K562 (cell line): ENCODE results near the gene DLGAP1. TPM values are rescaled to one million over a fixed set of nuclear protein-coding genes. Genes with fewer than 3 reads are reported as not detected.

Experiments used
- ATAC-seq: fragments of 200-7000 bp; cut with Tn5 transposase; 3 replicates; pipeline ENCODE4 v1.9.1; 2020; ENCODE audit warnings: moderate library complexity
- BruUV-seq: library from RNA; stranded (reverse); fragments of 400-500 nt; replicated peaks from 2 replicates; lab custom pipeline; 2021; lab: Mats Ljungman, UMichigan
- CTCF ChIA-PET: fragments of 300-600 bp; formaldehyde crosslinking; extraction: SDS; loops from one replicate; lab custom pipeline; 2021; ENCODE audit warnings: low intra/inter-chr PET ratio; lab: Yijun Ruan, JAX
- POLR2A ChIA-PET: fragments of 300-600, 350-650 bp; sonication (Branson Sonifier 250); formaldehyde crosslinking; extraction: SDS; loops from one replicate; lab custom pipeline; 2021; ENCODE audit warnings: antibody characterized with exemption, inconsistent platforms; lab: Yijun Ruan, JAX
- DNase-seq, 4 experiments: peaks; one replicate each; pipeline versions ENCODE4 v3.0.0 to v3.0.0-alpha.2; 2011 to 2018; ENCODE audit warnings: low spot score in 3 of 4, mixed read lengths in 3 of 4; ENCODE audit errors: extremely low read depth in 1 of 4
- FAIRE-seq: peaks from 2 replicates; lab custom pipeline; 2011; peaks lifted over from hg19 to GRCh38; lab: Jason Lieb, UNC
- H2AFZ ChIP-seq: 2 replicates; pipeline ENCODE4 v1.6.0; 2011; ENCODE audit warnings: low read depth, low read length, control low read depth, inconsistent platforms
- H3K27ac ChIP-seq: fragments of 200-600 bp; 3 replicates; pipeline ENCODE4 v1.8.0; 2011; ENCODE audit warnings: low read depth, mild to moderate bottlenecking, control low read depth, inconsistent platforms, low read length, moderate library complexity, mixed read lengths; ENCODE audit errors: extremely low read depth
- H3K27me3 ChIP-seq, 2 experiments: fragments of 300-600 bp in 1 of 2; 2 replicates in 1 of 2; 3 replicates in 1 of 2; pipeline versions ENCODE4 v1.6.0 to v1.8.0; 2011; ENCODE audit warnings: inconsistent platforms in 2 of 2, low read length in 2 of 2, mild to moderate bottlenecking in 1 of 2, mixed read lengths in 1 of 2, moderate library complexity in 1 of 2; ENCODE audit not compliant: control insufficient read depth in 2 of 2, insufficient read depth in 2 of 2
- H3K36me3 ChIP-seq: fragments of 300-600 bp; 3 replicates; pipeline ENCODE4 v1.8.0; 2011; ENCODE audit warnings: mild to moderate bottlenecking, low read length, inconsistent platforms; ENCODE audit not compliant: control insufficient read depth, insufficient read depth
- H3K4me1 ChIP-seq, 2 experiments: fragments of 200-600 bp in 1 of 2; replicated peaks in 1 of 2; 2 replicates in 1 of 2; 3 replicates in 1 of 2; pipeline versions ENCODE4 v1.5.1 to v1.8.0; 2011; ENCODE audit warnings: inconsistent platforms in 2 of 2, low read length in 2 of 2, mild to moderate bottlenecking in 1 of 2, mixed read lengths in 1 of 2, moderate library complexity in 1 of 2; ENCODE audit not compliant: control insufficient read depth in 2 of 2, insufficient read depth in 2 of 2
- H3K4me2 ChIP-seq: 2 replicates; pipeline ENCODE4 v1.6.1; 2011; ENCODE audit warnings: low read length, control low read depth, inconsistent platforms, mixed read lengths; ENCODE audit not compliant: insufficient read depth
- H3K4me3 ChIP-seq: fragments of 200-600 bp; sonication (generic), shearing (Covaris generic); 2 replicates; pipeline ENCODE4 v1.5.1; 2016; ENCODE audit warnings: control low read depth, inconsistent platforms
- H3K79me2 ChIP-seq: fragments of 200-600 bp; 3 replicates; pipeline ENCODE4 v1.8.0; 2011; ENCODE audit warnings: low read length, inconsistent platforms; ENCODE audit not compliant: control insufficient read depth, insufficient read depth
- H3K9ac ChIP-seq, 2 experiments: 2 replicates each; pipeline versions ENCODE4 v1.6.0 to v1.6.1; 2011; ENCODE audit warnings: low read depth in 2 of 2, low read length in 2 of 2, control low read depth in 1 of 2, inconsistent platforms in 1 of 2, mild to moderate bottlenecking in 1 of 2, mixed read lengths in 1 of 2; ENCODE audit not compliant: insufficient read depth in 1 of 2
- H3K9me1 ChIP-seq: one replicate; pipeline ENCODE4 v1.6.0; 2011; ENCODE audit warnings: inconsistent platforms, mild to moderate bottlenecking, low read length, moderate library complexity; ENCODE audit not compliant: control insufficient read depth, insufficient read depth
- H3K9me3 ChIP-seq: replicated peaks from 2 replicates; pipeline ENCODE4 v1.5.1; 2011; ENCODE audit warnings: low read depth, low read length, inconsistent platforms; ENCODE audit not compliant: control insufficient read depth, insufficient read depth
- H4K20me1 ChIP-seq: replicated peaks from 2 replicates; pipeline ENCODE4 v1.6.1; 2011; ENCODE audit warnings: low read length, inconsistent platforms, mixed read lengths; ENCODE audit not compliant: control insufficient read depth, insufficient read depth
- FOXP4 ChIP-seq: sonication (generic); formaldehyde crosslinking; IDR thresholded peaks from 2 replicates; pipeline ENCODE4 v1.8.0; 2022; ENCODE audit warnings: mild to moderate bottlenecking, missing genetic modification reagents, borderline replicate concordance
- ZNF174 ChIP-seq: fragments of 250-450 bp; sonication (Bioruptor Pico); IDR thresholded peaks from 2 replicates; pipeline ENCODE4 v1.4.0; 2020; ENCODE audit warnings: mild to moderate bottlenecking
- WGBS: fragments of 100-300 bp; shearing (Covaris generic); methylation state at CpG from one replicate; pipeline ENCODE4 v1.1.6; 2016; ENCODE audit warnings: low coverage, mixed read lengths; ENCODE audit not compliant: insufficient coverage; ENCODE audit errors: missing lambda C conversion rate; 5-methylcytosine and 5-hydroxymethylcytosine counted together
- in situ Hi-C: fragments of 300-500 bp; cut with MboI; formaldehyde crosslinking; loops from 4 replicates; pipeline ENCODE4 v1.15.0; 2018; ENCODE audit warnings: inconsistent platforms, mixed read lengths
- intact Hi-C: fragments of 100-400 bp; cut with micrococcal nuclease; formaldehyde crosslinking; loops from 2 replicates; pipeline ENCODE4 v1.14.2; 2022
- polyA plus RNA-seq, 8 experiments: library from polyadenylated mRNA; depleted of rRNA in 4 of 8; stranded (reverse) in 5 of 8; unstranded in 3 of 8; fragments of >200 nt; fragmentation: Nextera tagmentation in 2 of 8; fragmentation: Illumina TruSeq in 1 of 8; extraction: Ambion mirVana in 2 of 8; extraction: Trizol in 1 of 8; gene quantifications; 2 replicates each; pipeline versions ENCODE4 v1.2.1 to v1.2.3, GENCODE V29; 2011 to 2014; ENCODE audit warnings: inconsistent platforms in 1 of 8, missing spikeins in 1 of 8
- total RNA-seq, 7 experiments: library from RNA; depleted of rRNA in 6 of 7; stranded (reverse); fragments of >200 nt in 6 of 7; fragmentation: Illumina TruSeq in 2 of 7; extraction: Trizol in 2 of 7; gene quantifications; 2 replicates each; pipeline versions ENCODE4 v1.2.1 to v1.2.3, GENCODE V29; 2011 to 2021; ENCODE audit warnings: low replicate concordance in 1 of 7
- TF ChIP-seq, protein P1 (sequence below), 3 experiments: IDR thresholded peaks in 2 of 3; conservative IDR thresholded peaks in 1 of 3; 2 replicates each; pipeline ENCODE4 v1.5.1; 2011 to 2012; ENCODE audit warnings: low read length in 3 of 3, mild to moderate bottlenecking in 3 of 3, control low read depth in 2 of 3, improper control_type of control experiment in 1 of 3, inconsistent platforms in 1 of 3, low read depth in 1 of 3, mixed read lengths in 1 of 3, moderate library complexity in 1 of 3; ENCODE audit not compliant: insufficient read depth in 2 of 3

Gene DLGAP1
- total and polyA plus RNA-seq, 9 of the 15 experiments (the other 6 are each of a cell fraction or from before 2014, with no cell fraction given): 0.04 to 0.22 (median 0.08) TPM

- 2% methylated on average over 12 of the region's 12 CpGs for WGBS
- in situ Hi-C loops: loop anchor here (25.0 kb wide), 1 partner anchor 955 kb away; no protein-coding TSS in a partner anchor
- Histone ChIP-seq H4K20me1 (no peaks in the 10 kb centered on the region), H3K9me3 (no peaks in the 10 kb centered on the region), H3K4me2 (no peak overlapping the region), H3K79me2 (no peaks in the 10 kb centered on the region), H3K9me1 (no peaks in the 10 kb centered on the region), H3K9ac (no peak overlapping the region), H3K27ac (no peak overlapping the region), H3K4me1 (no peaks in the 10 kb centered on the region), H2AFZ (no peak overlapping the region), H3K36me3 (no peaks in the 10 kb centered on the region), H3K27me3 (no peaks in the 10 kb centered on the region), H3K4me3 (no peak overlapping the region)
- no peak for ATAC-seq
- POLR2A ChIA-PET: interaction anchor here (0.6 kb wide), 1 partner anchor 1302 kb away, joined by 3 read pairs; no protein-coding TSS in a partner anchor
- DNase-seq: no peak
- intact Hi-C loops: loop anchor here (2.0 kb wide), 1 partner anchor 950 kb away; no protein-coding TSS in a partner anchor
- no peak for FAIRE-seq
- TF ChIP-seq FOXP4 (CRISPR knock-in tag) (no peak), ZNF174 (no peak)
- TF ChIP-seq, protein P1, sequence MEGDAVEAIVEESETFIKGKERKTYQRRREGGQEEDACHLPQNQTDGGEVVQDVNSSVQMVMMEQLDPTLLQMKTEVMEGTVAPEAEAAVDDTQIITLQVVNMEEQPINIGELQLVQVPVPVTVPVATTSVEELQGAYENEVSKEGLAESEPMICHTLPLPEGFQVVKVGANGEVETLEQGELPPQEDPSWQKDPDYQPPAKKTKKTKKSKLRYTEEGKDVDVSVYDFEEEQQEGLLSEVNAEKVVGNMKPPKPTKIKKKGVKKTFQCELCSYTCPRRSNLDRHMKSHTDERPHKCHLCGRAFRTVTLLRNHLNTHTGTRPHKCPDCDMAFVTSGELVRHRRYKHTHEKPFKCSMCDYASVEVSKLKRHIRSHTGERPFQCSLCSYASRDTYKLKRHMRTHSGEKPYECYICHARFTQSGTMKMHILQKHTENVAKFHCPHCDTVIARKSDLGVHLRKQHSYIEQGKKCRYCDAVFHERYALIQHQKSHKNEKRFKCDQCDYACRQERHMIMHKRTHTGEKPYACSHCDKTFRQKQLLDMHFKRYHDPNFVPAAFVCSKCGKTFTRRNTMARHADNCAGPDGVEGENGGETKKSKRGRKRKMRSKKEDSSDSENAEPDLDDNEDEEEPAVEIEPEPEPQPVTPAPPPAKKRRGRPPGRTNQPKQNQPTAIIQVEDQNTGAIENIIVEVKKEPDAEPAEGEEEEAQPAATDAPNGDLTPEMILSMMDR (IDR thresholded peaks at IDR 0.05 in 2 of 3, conservative IDR thresholded peaks at IDR 0.05 in 1 of 3; ENCODE audit: insufficient read depth in 2 of 3, low read depth in 1 of 3, low read length in 3 of 3): no peak
- CTCF ChIA-PET: interaction anchor here (1.3 kb wide), 1 partner anchor 951 kb away, joined by 10 read pairs; no protein-coding TSS in a partner anchor
- no TSS peak for BruUV-seq
Observed at GRCh38 chr18:4107049-4107467, 348.0 kb downstream of the DLGAP1 start.
